ENCODE measurements around the gene HMGCL.
"Not testable (repeated sequence)": the region's sequence is repeated elsewhere in the genome, so short reads cannot be mapped to it uniquely, and the experiment has no call there.

The HMGCL gene

DNA sequence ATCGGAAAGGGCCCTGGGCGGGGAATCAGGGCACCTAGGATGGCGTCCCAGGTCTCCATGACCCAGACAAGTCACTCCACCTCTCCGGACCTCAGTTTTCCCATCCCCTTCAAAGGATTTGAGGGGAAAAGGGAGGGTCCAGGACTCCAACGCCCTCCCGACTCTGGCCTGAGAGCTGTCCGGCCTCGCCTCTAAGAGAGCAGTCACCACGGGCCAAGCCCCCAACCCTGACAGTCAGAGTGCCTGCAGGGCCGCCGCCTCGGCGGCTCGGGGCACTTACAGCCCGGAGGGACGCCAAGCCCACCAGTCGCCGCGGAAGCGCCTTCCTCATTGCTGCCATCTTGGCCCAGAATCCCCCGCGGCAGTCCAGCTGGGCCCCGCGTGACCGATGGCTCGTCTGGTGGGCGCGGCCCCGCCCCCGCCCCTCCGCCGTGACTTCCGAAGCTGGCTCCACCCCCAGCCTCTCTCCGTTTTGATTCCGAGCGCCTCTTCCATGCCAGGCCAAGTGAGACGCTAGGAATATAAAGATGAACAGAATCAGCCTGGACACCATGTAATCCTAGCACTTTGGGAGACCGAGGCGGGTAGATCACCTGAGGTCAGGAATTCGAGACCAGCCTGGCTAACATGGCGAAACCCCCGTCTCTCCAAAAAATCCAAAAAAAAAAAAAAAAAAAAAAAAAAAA, at the start of gene HMGCL:
TSS of gene HMGCL (minus strand) at position 354 of the 686 bp plus-strand sequence. CDS start at position 340, 14 bp downstream.
- peak; percentile 88 for DNase-seq

- DNase-seq: no peak
These were observed 47.2 kb upstream of the HMGCL start for GRCh38 chr1:23872421-23872820.

DNA sequence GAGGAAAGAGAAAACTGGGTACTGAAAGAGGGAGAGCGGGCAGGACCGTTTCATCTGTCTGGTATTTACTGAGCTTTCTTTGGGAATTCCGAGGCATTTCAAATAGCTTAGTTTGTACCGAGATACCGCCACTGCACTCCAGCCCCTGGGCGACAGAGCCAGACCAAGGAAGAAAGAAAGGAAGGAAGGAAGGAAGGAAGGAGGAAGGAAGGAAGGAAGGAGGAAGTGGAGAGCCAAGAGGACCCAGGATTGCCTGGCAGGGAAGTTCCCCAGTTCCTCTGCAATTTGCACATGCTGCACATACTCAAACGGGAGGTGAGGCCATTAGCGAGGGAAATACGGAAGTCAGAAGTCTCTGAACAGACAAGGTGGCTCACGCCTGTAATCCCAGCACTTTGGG, 43.8 kb upstream of the HMGCL start:
- DNase-seq: peak in 1 of 2 donors; percentile 44

GRCh38 chr1:23868557-23869016, 43.4 kb upstream of the HMGCL start:
- DNase-seq: no peak

DNA sequence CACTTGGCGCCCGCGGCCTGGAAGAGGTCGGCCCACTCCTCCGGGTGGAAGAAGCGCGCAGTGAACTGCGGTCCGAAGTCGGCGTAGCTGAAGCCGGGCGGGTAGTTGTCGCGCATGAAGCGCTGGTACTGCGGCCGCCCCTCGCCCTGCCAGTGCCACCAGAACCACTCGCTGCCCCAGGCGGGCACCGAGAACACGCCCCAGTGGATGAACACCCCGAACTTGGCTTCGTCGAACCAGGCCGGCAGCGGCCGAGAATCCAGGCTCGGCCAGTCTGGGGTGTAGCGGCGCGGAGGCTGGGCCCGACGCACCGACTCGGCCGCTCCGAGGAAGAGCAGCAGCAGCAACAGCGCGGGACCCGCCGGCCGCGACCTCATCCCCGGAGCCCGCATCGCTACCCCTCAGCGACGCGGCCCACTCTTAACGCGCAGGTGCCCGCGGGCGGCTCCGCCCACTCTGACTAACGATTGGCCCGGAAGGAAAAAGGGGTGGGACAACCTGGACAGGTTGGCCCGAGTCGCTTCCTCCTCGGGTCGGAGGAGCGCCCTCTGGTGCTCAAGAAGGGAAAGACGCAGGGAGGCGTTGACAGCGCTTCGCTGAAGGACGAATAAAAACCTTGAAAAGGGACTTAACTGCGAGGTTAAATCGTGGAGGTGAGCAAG, 42.8 kb upstream of the HMGCL start, which contains the start of gene FUCA1:
TSS of gene FUCA1 (minus strand) at position 396 of the 662 bp plus-strand sequence. CDS start at position 392, 4 bp downstream.
- DNase-seq: peak; percentile 96 to 98

DNA sequence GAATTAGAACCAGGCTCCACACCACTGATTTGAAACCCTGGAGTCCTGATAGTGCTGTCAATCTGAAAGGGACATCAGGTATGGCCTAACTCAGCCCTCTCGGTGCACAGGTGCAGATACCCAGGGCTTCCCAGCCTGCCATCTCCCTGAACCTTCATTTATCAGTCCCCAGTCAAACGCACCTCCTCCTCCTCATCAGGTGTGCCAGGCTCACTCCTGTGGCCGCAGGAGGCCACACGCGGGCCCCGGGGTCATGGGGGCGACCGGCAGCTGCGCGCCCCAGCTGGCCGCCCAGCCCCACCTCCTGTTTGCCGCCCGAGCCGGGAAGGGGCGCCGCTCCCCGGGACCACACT, 42.3 kb upstream of the HMGCL start:
- no peak for DNase-seq

GRCh38 chr1:23865543-23865930, 40.3 kb upstream of the HMGCL start:
- no peak for DNase-seq

DNA sequence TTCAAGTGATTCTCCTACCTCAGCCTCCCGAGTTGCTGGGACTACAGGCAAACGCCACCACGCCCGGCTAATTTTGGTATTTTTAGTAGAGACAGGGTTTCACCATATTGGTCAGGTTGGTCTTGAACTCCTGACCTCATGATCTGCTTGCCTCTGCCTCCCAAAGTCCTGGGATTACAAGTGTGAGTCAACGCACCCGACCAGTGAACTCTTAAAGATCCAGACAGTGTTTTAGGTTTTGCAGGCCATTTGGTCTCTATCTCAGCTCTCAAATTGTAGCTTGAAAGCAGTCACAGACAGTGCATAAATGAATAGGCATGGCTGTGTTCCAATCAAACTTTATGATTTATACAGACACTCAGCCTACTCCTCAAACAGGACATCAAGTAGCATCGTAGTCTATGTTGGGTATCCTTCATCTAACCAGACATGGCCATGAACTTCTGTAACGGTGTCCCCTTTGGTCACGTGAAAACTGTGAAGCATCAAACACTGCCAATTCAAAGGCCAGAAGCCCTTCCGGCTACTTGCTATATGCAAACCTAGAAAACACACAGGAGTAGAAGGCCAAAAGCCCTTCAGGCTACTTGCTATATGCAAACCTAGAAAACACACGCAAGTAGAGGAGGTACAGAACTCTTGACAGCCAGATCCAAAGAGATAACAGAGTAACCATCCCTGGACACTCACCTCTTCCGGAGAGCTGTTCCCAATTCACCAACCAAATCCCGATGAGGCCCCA, 39.7 kb upstream of the HMGCL start:
- DNase-seq: no peak

DNA sequence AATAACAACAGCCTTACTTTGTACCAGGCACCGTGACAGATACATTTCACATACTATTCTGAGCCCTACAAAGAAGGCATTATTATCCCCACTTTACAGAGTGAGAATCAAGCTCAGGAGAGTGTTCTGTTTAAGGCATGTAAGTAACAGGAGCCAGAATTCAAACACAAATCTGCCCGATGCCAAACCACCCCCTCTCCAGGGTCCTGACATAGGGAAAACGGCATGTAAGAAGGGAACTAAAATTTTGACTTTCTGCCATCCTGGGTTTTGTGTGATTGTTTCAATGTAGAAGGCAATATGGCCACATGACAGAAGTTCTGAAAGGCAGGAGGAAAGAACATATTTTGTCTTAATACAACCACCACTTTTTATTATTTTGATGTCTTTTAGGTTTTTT, 37.4 kb upstream of the HMGCL start:
- no peak for DNase-seq

DNA sequence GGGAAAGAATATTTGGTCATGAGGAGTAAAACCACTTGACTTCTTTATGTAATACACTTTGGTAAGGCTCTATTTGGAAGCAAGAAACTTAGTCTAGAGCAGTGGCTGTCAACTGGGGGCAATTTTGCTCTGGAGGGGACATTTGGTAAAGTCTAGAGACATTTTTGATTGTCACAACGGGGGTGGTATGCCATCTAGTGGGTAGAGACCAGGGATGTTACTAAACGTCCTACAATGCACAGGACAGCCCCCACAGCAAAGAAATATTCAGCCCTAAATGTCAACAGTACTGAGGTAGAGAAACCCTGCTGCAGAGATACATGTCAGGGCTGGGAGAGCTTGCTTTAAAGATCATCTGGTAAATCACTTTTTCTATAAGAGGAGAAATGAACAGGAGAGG, 29.3 kb upstream of the HMGCL start:
- peak in 1 of 2 donors; percentile 23 for DNase-seq

GRCh38 chr1:23853124-23853523, 27.9 kb upstream of the HMGCL start:
- DNase-seq: not testable (repeated sequence)

DNA sequence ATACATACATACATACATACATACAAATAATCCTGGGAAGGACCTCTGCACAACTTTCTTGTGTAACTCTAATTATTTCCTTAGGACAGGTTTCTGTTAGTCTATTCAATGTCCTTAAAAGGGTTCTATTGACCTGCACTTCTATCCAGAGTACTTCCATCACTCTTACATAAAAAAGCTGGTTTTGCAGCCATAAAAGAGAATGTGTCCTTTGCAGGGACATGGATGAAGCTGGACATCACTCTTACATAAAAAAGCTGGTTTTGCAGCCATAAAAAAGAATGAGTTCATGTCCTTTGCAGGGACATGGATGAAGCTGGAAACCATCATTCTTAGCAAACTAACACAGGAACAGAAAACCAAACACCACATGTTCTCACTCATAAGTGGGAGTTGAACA, 26.2 kb upstream of the HMGCL start:
- DNase-seq: not testable (repeated sequence)

GRCh38 chr1:23848673-23849616, 23.7 kb upstream of the HMGCL start:
- DNase-seq: no peak

DNA sequence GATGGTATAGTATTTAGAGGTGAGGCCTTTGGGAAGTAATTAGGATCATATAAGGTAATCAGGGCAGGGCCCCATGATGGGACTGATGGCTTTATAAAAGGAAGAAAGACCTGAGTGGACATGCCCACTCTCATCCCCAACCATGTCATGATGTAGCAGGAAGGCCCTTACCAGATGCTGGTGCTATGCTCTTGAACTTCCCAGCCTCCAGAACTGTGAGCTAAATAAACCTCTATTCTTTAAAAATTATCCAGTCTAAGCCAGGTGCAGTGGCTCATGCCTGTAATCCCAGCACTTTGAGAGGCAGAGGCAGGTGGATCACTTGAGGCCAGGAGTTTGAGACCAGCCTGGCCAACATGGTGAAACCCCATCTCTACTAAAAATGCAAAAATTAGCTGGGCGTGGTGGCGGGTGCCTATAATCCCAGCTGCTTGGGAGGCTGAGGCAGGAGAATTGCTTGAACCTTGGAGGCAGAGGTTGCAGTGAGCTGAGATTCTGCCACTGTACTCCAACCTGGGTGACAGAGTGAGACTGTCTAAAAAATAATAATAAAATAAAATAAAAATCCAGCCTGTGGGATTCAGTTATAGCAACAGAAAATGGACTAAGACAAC, 22.4 kb upstream of the HMGCL start:
- DNase-seq: not testable (repeated sequence)

DNA sequence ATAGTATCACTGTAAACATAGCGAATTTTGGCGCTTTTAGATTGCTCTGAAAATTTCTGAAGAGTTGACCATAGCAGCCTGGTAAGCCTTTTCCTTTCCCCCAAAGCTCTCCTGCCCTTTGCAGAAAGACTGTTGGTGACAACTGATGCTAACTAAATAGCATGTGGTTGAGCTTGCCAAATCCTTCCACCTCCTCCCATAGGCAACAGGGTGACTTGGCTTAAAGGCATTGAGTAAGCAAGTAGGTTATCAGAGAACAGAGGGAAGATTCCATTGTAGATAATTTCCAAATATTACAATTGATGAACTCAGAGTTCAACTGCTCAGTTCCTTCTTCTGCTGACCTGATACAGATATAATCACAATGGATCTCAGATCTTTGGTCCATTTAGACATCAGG, 19.9 kb upstream of the HMGCL start:
- no peak for DNase-seq

- no peak for DNase-seq
These were observed 18.4 kb upstream of the HMGCL start for GRCh38 chr1:23843644-23844043.

GRCh38 chr1:23838401-23838866, 13.2 kb upstream of the HMGCL start:
- peak; percentile 80 to 82 for DNase-seq

DNA sequence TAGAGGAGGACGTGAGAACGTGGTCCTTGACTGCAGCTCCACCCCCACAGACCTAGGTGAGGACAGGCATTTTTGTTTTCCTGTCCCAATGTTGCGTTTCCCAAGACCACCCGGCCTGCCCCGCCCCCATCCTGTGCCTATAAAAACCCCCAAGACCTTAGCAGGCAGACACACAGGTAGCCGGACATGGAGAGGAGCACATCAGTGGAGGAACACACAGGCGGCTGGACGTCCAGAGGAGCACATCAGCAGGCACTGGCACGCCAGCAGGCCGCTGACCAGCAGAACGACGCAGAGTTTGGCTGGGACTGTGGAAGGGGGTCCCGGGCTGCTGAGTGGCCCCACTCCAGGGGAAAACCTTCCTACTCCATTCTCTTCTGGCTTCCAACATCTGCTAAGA, 12.7 kb upstream of the HMGCL start:
- no peak for DNase-seq

- no peak for DNase-seq
These were observed 10.8 kb upstream of the HMGCL start for GRCh38 chr1:23836037-23836436.

GRCh38 chr1:23834156-23834555, 8.9 kb upstream of the HMGCL start:
- DNase-seq: not testable (repeated sequence)

DNA sequence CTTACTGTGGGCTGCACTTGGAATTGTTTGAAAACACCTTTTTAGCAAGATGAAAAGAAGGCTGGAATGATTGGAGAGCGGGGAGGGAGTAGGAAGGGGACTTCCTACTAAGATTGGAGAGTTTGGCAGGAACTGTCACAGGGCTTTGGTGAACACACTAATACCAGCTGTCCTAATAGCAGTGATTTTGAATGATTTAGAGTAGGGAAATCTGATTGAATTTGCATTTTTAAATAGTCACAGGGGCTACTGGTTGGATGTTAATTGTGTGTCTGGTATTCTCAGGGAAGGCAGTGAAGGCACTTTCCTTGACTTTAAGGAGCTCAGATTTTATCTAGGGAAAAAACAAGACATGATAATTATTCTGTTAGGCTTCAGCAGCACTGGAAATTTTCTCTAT, 2.5 kb upstream of the HMGCL start:
- DNase-seq: no peak

GRCh38 chr1:23826590-23826989, 1.4 kb upstream of the HMGCL start:
- DNase-seq: not testable (repeated sequence)
